Esophagus squamous epithelium (tissue), 5 donors: ENCODE data around the gene NR3C1. TPM values are rescaled to one million over a fixed set of nuclear protein-coding genes. Genes with fewer than 3 reads are reported as not detected.

ENCODE experiments used
- DNase-seq: peaks from one replicate; lab custom pipeline; 2025; lab: John Stamatoyannopoulos, UW
- H3K27ac ChIP-seq, 4 donors: fragments of 200-600 bp; sonication (generic); one replicate each; pipeline ENCODE4 v1.5.1; 2016 to 2019; ENCODE audit warnings: mild to moderate bottlenecking in 1 of 4
- H3K27me3 ChIP-seq, 4 donors: fragments of 200-600 bp; sonication (generic); 1 replicate in 3 of 4; 2 replicates in 1 of 4; pipeline versions ENCODE4 v1.5.1 to v1.6.0; 2017 to 2021; ENCODE audit warnings: antibody characterized with exemption in 1 of 4
- H3K36me3 ChIP-seq, 3 donors: fragments of 200-600 bp; sonication (generic); one replicate each; pipeline ENCODE4 v1.5.1; 2016 to 2019
- H3K4me1 ChIP-seq, 3 donors: fragments of 200-600 bp; sonication (generic); one replicate each; pipeline ENCODE4 v1.5.1; 2017 to 2019
- H3K4me3 ChIP-seq, 4 donors: fragments of 200-600 bp; sonication (generic); 1 replicate in 3 of 4; 2 replicates in 1 of 4; pipeline ENCODE4 v1.5.1; 2016 to 2019; ENCODE audit warnings: mild to moderate bottlenecking in 2 of 4, moderate library complexity in 1 of 4
- H3K9me3 ChIP-seq, 3 donors: fragments of 200-600 bp; sonication (generic); one replicate each; pipeline ENCODE4 v1.5.1; 2016 to 2019
- POLR2A ChIP-seq, 4 donors: fragments of 450-650 bp; IDR thresholded peaks; one replicate each; pipeline ENCODE4 v1.6.1; 2017; ENCODE audit warnings: antibody characterized with exemption in 4 of 4, mild to moderate bottlenecking in 4 of 4, moderate library complexity in 3 of 4
- WGBS, 2 donors: methylation state at CpG; one replicate each; pipeline ENCODE4 v1.1.5; 2018; 5-methylcytosine and 5-hydroxymethylcytosine counted together
- intact Hi-C: fragments of 100-400 bp; cut with DNase I; formaldehyde crosslinking; loops from one replicate; pipeline ENCODE4 v1.15.0; 2022
- total RNA-seq, 4 donors: library from RNA; depleted of rRNA; stranded (reverse); fragments of >200 nt; gene quantifications; one replicate each; pipeline ENCODE4 v1.1.0, GENCODE V29; 2016
- TF ChIP-seq, protein P1 (sequence below), 6 experiments: fragments of 450-650 bp in 4 of 6; fragments of 200-600 bp in 2 of 6; sonication (generic) in 2 of 6; IDR thresholded peaks; one replicate each; pipeline ENCODE4 v1.5.1; 2016 to 2019; ENCODE audit warnings: antibody characterized with exemption in 6 of 6, mild to moderate bottlenecking in 4 of 6, moderate library complexity in 4 of 6
- donor health status: DM: yes; HTN: yes; CAD: no.

NR3C1 gene
- total RNA-seq, 4 donors from 2014 or later = 16.7 to 51.1 (median 26.1) TPM

DNA sequence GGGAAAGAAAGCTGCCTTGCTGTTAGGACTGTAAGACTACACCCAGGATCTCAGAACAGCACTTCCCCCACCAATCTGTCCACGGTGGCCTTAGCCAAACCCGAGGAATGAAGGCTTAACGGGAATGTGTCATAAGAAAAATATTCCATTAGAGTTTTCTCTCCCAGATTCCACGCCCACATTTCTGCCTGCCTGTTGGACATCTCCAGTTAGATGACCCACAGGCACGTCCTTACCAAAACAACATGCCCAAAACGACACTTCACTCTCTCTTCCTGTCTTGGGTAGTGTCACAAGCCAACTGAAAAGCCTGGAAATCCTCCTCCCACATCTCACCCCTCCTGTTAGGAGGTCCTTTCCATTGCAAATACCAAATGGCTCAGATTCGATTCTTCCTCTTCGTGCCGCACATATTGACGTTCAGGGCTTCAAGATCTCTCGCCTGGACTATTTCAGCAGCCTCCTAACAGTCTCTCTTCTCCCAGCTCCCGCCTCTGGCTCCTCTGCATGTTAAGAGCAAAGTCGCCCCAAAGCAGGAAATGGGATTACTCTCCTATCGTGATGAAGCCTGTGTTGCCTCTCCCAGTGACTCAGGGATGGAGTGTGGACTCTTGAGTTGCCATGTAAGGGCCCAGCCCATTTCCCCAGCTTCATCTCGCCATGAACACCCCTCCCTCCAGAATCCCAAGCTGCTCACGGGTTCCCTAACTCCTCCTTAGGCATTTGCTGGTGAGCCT lies 159.3 kb downstream of the NR3C1 start:
- intact Hi-C loops = no loop called here
- H3K27me3 ChIP-seq = no peaks in the 10 kb centered on the region
- peaks cover 9 to 47% (median 23%) of the 10 kb centered on the region in 3 donors for H3K4me1 ChIP-seq
- peak overlapping the region in 2 of 4 donors; percentile 7 to 44 for H3K4me3 ChIP-seq
- H3K27ac ChIP-seq = peak overlapping the region; percentile 61 to 83 (median 78)
- H3K36me3 ChIP-seq = no peaks in the 10 kb centered on the region
- peak; percentile 2 for DNase-seq
- H3K9me3 ChIP-seq = no peaks in the 10 kb centered on the region
- 39 to 49% methylated on average over 11 to 16 of the region's 16 CpGs for WGBS, 2 donors
- TF ChIP-seq, protein P1, sequence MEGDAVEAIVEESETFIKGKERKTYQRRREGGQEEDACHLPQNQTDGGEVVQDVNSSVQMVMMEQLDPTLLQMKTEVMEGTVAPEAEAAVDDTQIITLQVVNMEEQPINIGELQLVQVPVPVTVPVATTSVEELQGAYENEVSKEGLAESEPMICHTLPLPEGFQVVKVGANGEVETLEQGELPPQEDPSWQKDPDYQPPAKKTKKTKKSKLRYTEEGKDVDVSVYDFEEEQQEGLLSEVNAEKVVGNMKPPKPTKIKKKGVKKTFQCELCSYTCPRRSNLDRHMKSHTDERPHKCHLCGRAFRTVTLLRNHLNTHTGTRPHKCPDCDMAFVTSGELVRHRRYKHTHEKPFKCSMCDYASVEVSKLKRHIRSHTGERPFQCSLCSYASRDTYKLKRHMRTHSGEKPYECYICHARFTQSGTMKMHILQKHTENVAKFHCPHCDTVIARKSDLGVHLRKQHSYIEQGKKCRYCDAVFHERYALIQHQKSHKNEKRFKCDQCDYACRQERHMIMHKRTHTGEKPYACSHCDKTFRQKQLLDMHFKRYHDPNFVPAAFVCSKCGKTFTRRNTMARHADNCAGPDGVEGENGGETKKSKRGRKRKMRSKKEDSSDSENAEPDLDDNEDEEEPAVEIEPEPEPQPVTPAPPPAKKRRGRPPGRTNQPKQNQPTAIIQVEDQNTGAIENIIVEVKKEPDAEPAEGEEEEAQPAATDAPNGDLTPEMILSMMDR (IDR thresholded peaks at IDR 0.05) = no peak
- TF ChIP-seq POLR2A (IDR thresholded peaks at IDR 0.05) = no peak

DNA sequence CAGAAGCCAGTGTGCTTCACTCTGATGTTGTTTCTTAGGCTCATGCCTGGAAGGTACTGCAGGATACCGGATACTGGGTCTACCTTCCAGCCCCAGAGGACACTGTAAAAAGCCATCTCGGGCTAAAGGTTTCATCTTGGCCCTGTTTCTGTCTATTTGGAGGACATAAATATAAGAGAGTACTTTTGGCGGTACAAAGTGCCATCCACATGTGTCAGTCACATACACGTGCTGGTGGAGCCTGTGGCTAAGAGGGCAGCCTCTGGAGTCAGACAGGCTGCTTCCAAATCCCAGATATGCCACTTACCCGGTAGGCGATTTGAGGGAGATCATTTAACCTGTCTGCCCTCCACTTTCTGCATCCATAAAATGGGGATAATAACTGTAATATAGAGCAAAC lies 160.4 kb downstream of the NR3C1 start:
- Histone ChIP-seq H3K27ac (peak overlapping the region in 2 of 4 donors; percentile 73 to 82), H3K36me3 (no peaks in the 10 kb centered on the region), H3K9me3 (no peaks in the 10 kb centered on the region), H3K4me1 (peaks cover 4 to 42% (median 20%) of the 10 kb centered on the region in 3 donors), H3K4me3 (no peak overlapping the region), H3K27me3 (no peaks in the 10 kb centered on the region)
- TF ChIP-seq POLR2A (IDR thresholded peaks at IDR 0.05) = no peak
- TF ChIP-seq, protein P1 (IDR thresholded peaks at IDR 0.05) = no peak
- DNase-seq = no peak
- WGBS, 2 donors = 84 to 93% methylated on average over 6 of the region's 6 CpGs
- intact Hi-C loops = no loop called here

DNA sequence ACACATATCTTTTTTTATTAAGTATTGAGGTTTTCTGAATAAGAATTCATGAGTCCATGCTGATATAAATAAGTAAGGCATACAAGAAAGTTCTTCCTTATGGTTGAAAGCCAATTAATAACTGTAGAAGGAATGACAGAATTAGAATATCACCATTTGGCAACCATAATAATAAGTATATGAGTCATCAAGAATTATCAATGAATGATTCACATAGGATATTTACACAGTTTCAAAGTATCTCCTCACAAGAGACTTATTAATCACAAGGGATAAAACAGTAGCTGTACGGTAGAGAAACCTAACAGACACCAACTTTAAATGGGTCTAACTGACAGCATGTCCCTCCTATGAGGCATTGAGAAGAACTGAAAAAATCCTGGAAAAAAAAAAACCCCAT lies 161.6 kb downstream of the NR3C1 start:
- TF ChIP-seq, protein P1 (IDR thresholded peaks at IDR 0.05) = no peak
- no peak for TF ChIP-seq POLR2A (IDR thresholded peaks at IDR 0.05)
- no peak overlapping the region for H3K4me3 ChIP-seq
- H3K36me3 ChIP-seq = no peaks in the 10 kb centered on the region
- 21 to 35% methylated on average over 1 of the region's 1 CpG for WGBS, 2 donors
- no peaks in the 10 kb centered on the region for H3K9me3 ChIP-seq
- no peaks in the 10 kb centered on the region for H3K27me3 ChIP-seq
- no peak overlapping the region for H3K27ac ChIP-seq
- H3K4me1 ChIP-seq = peaks cover 4 to 42% (median 20%) of the 10 kb centered on the region in 3 donors
- no peak for DNase-seq
- intact Hi-C loops = no loop called here

DNA sequence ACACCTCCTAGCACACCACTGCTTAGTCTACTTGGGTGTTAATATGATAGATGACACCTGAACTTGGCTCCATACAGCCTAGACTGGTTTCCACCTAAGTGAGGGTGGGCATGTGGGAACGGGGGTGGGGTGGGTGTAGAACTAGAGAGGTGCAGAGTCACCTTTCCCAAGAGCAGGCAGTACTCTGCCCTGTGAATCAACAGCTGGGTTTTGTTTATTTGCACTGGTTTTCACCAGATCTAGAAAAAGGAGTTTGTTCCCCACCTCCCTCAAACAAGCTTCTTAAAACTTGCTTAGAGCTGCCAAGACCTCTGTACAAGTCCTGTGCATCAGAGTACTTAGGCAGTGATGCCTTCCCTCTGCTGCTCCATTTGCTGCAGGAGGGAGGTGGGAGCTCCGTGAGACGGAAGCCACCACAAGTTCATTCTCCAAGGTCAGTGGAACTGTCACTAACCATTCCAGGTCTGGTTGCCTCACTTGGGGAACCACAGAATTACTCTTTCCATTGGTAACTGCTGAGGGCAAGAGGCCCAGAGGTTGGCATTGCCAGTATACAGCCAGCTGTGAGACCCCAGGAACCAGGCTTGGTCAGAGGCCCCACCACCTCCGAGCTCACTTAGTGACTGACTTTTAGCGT lies 163.5 kb downstream of the NR3C1 start:
- no peaks in the 10 kb centered on the region for H3K27me3 ChIP-seq
- no peak for DNase-seq
- TF ChIP-seq POLR2A (IDR thresholded peaks at IDR 0.05) = no peak
- TF ChIP-seq, protein P1 (IDR thresholded peaks at IDR 0.05) = no peak
- WGBS, 2 donors = 100% methylated on average over 1 to 2 of the region's 5 CpGs
- H3K4me1 ChIP-seq = peaks cover 12 to 49% (median 26%) of the 10 kb centered on the region in 3 donors
- intact Hi-C loops = no loop called here
- no peak overlapping the region for H3K27ac ChIP-seq
- no peaks in the 10 kb centered on the region for H3K9me3 ChIP-seq
- H3K36me3 ChIP-seq = no peaks in the 10 kb centered on the region
- H3K4me3 ChIP-seq = no peak overlapping the region

DNA sequence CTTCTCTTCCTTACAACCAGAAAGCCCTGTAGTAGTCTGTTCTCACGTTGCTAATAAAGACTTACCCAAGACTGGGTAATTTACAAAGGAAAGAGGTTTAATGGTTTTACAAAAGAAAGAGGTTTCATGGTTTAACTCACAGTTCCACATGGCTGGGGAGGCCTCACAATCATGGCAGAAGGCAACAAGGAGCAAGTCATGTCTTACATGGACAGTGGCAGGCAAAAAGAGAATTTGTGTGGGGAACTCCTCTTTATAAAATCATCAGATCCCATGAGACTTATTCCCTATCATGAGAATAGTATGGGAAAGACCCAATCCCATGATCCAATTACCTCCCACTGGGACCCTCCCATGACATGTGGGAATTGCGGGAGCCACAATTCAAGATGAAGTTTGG lies 164.9 kb downstream of the NR3C1 start:
- H3K27me3 ChIP-seq = no peaks in the 10 kb centered on the region
- no peaks in the 10 kb centered on the region for H3K36me3 ChIP-seq
- WGBS, 2 donors = 86 to 100% methylated on average over 1 of the region's 2 CpGs
- no peak for DNase-seq
- no peak overlapping the region for H3K4me3 ChIP-seq
- H3K27ac ChIP-seq = no peak overlapping the region
- intact Hi-C loops = no loop called here
- H3K9me3 ChIP-seq = no peaks in the 10 kb centered on the region
- H3K4me1 ChIP-seq = peaks cover 16 to 50% (median 24%) of the 10 kb centered on the region in 3 donors
- no peak for TF ChIP-seq POLR2A (IDR thresholded peaks at IDR 0.05)
- TF ChIP-seq, protein P1 (IDR thresholded peaks at IDR 0.05) = no peak
